ENCODE results near the gene FBXW2. TPM values are rescaled to one million over a fixed set of nuclear protein-coding genes. Genes with fewer than 3 reads are reported as not detected.
A peak's percentile ranks its signal among the peaks of the same experiment; 100 is the strongest.

The FBXW2 gene
- total RNA-seq: 10 to 100 TPM; 22.2 to 31.5 TPM

GRCh38 chr9:120792898-120793765 lies at the start of gene FBXW2:
Gene FBXW2, minus strand, starts transcription at chr9:120793416. Its CDS starts 5,158 bp downstream, at chr9:120788258.
- no peaks in the 10 kb centered on the region for H3K27me3 ChIP-seq
- H3K9me3 ChIP-seq: no peaks in the 10 kb centered on the region
- no peak for TF ChIP-seq CTCF (IDR thresholded peaks at IDR 0.05)
- DNase-seq (ENCODE audit: low spot score): peak; percentile 83
- peaks cover 0 to 26% of the 10 kb centered on the region in 2 donors for H3K4me1 ChIP-seq
- H3K27ac ChIP-seq: peak within 1 kb of the TSS; percentile 87 to 89
- peaks cover 7% of the 10 kb centered on the region for H3K36me3 ChIP-seq
- peak within 1 kb of the TSS; percentile 89 to 94 for H3K4me3 ChIP-seq

GRCh38 chr9:120841930-120842684 lies 48.9 kb upstream of the FBXW2 start:
- no peak for TF ChIP-seq CTCF (IDR thresholded peaks at IDR 0.05)
- Histone ChIP-seq H3K27ac (peak overlapping the region; percentile 95 to 97), H3K36me3 (no peaks in the 10 kb centered on the region), H3K27me3 (no peaks in the 10 kb centered on the region), H3K4me1 (peaks cover 0 to 19% of the 10 kb centered on the region in 2 donors), H3K9me3 (no peaks in the 10 kb centered on the region), H3K4me3 (peak overlapping the region; percentile 83 to 90)
- no peak for DNase-seq (ENCODE audit: low spot score)

- H3K27ac ChIP-seq: no peak overlapping the region
- no peaks in the 10 kb centered on the region for H3K27me3 ChIP-seq
- H3K4me1 ChIP-seq: peaks cover 0 to 19% of the 10 kb centered on the region in 2 donors
- H3K4me3 ChIP-seq: no peak overlapping the region
- no peaks in the 10 kb centered on the region for H3K36me3 ChIP-seq
- H3K9me3 ChIP-seq: no peaks in the 10 kb centered on the region
- DNase-seq (ENCODE audit: low spot score): no peak
- no peak for TF ChIP-seq CTCF (IDR thresholded peaks at IDR 0.05)
These were observed 45.9 kb upstream of the FBXW2 start for GRCh38 chr9:120839146-120839545.

GRCh38 chr9:120837921-120838320 lies 44.7 kb upstream of the FBXW2 start:
- no peak for TF ChIP-seq CTCF (IDR thresholded peaks at IDR 0.05)
- Histone ChIP-seq H3K9me3 (no peaks in the 10 kb centered on the region), H3K36me3 (no peaks in the 10 kb centered on the region), H3K4me3 (no peak overlapping the region), H3K27me3 (no peaks in the 10 kb centered on the region), H3K27ac (no peak overlapping the region), H3K4me1 (peaks cover 0 to 12% of the 10 kb centered on the region in 2 donors)
- DNase-seq (ENCODE audit: low spot score): no peak

- Histone ChIP-seq H3K4me3 (no peak overlapping the region), H3K27me3 (no peaks in the 10 kb centered on the region), H3K36me3 (peaks cover 41% of the 10 kb centered on the region), H3K4me1 (no peaks in the 10 kb centered on the region), H3K27ac (no peak overlapping the region), H3K9me3 (no peaks in the 10 kb centered on the region)
- no peak for TF ChIP-seq CTCF (IDR thresholded peaks at IDR 0.05)
- no peak for DNase-seq (ENCODE audit: low spot score)
These were observed 40.1 kb upstream of the FBXW2 start for GRCh38 chr9:120833325-120833724.

All from right atrium auricular region (tissue), 2 donors.